ENCODE measurements around the gene GRN.

The GRN gene

GRCh38 chr17:44344939-44345453, at the start of gene GRN:
GRN (plus strand) TSS chr17:44345302; CDS start chr17:44349165, 3,863 bp downstream.
- Mint-ChIP-seq H3K27ac (peak within 1 kb of the TSS; percentile 78), H3K27me3 (ENCODE audit: low read depth) (peaks cover 12% of the 10 kb centered on the region), H3K4me1 (ENCODE audit: low read depth) (peaks cover 20% of the 10 kb centered on the region), H3K9me3 (no peaks in the 10 kb centered on the region), H3K36me3 (ENCODE audit: low read depth) (no peaks in the 10 kb centered on the region), H3K4me3 (peak within 1 kb of the TSS; percentile 94)

GRCh38 chr17:44297975-44298374, 47.1 kb upstream of the GRN start:
- H3K27me3 Mint-ChIP-seq (ENCODE audit: low read depth): peaks cover 6% of the 10 kb centered on the region
- H3K4me3 Mint-ChIP-seq: no peak overlapping the region
- no peaks in the 10 kb centered on the region for H3K36me3 Mint-ChIP-seq (ENCODE audit: low read depth)
- no peak overlapping the region for H3K27ac Mint-ChIP-seq
- no peaks in the 10 kb centered on the region for H3K9me3 Mint-ChIP-seq
- no peaks in the 10 kb centered on the region for H3K4me1 Mint-ChIP-seq (ENCODE audit: low read depth)

GRCh38 chr17:44304651-44305050, 40.5 kb upstream of the GRN start:
- no peak overlapping the region for H3K4me3 Mint-ChIP-seq
- no peaks in the 10 kb centered on the region for H3K36me3 Mint-ChIP-seq (ENCODE audit: low read depth)
- no peaks in the 10 kb centered on the region for H3K9me3 Mint-ChIP-seq
- peaks cover 33% of the 10 kb centered on the region for H3K27me3 Mint-ChIP-seq (ENCODE audit: low read depth)
- no peak overlapping the region for H3K27ac Mint-ChIP-seq
- H3K4me1 Mint-ChIP-seq (ENCODE audit: low read depth): peaks cover 11% of the 10 kb centered on the region

- no peaks in the 10 kb centered on the region for H3K36me3 Mint-ChIP-seq (ENCODE audit: low read depth)
- H3K27ac Mint-ChIP-seq: peak overlapping the region; percentile 68
Measured at GRCh38 chr17:44307387-44308186, 37.5 kb upstream of the GRN start.

GRCh38 chr17:44308320-44308818, 36.7 kb upstream of the GRN start, which contains the start of gene RUNDC3A:
RUNDC3A (plus strand) TSS chr17:44308601; CDS start chr17:44308833, 232 bp downstream.
- Mint-ChIP-seq H3K4me1 (ENCODE audit: low read depth) (peaks cover 15% of the 10 kb centered on the region), H3K27me3 (ENCODE audit: low read depth) (peaks cover 45% of the 10 kb centered on the region), H3K27ac (no peak within 1 kb of the TSS), H3K4me3 (no peak within 1 kb of the TSS), H3K9me3 (no peaks in the 10 kb centered on the region), H3K36me3 (ENCODE audit: low read depth) (no peaks in the 10 kb centered on the region)

More at GRCh38 chr17:44307387-44308186, 37.5 kb upstream of the GRN start:
- Mint-ChIP-seq H3K27me3 (ENCODE audit: low read depth) (peaks cover 39% of the 10 kb centered on the region), H3K9me3 (no peaks in the 10 kb centered on the region), H3K4me1 (ENCODE audit: low read depth) (peaks cover 15% of the 10 kb centered on the region), H3K4me3 (peak overlapping the region; percentile 60)

- H3K36me3 Mint-ChIP-seq (ENCODE audit: low read depth): no peaks in the 10 kb centered on the region
- H3K4me3 Mint-ChIP-seq: no peak overlapping the region
- no peaks in the 10 kb centered on the region for H3K9me3 Mint-ChIP-seq
- H3K4me1 Mint-ChIP-seq (ENCODE audit: low read depth): peaks cover 14% of the 10 kb centered on the region
- no peak overlapping the region for H3K27ac Mint-ChIP-seq
- peaks cover 50% of the 10 kb centered on the region for H3K27me3 Mint-ChIP-seq (ENCODE audit: low read depth)
Measured at GRCh38 chr17:44308865-44309264, 36.2 kb upstream of the GRN start.

GRCh38 chr17:44309472-44309871, 35.6 kb upstream of the GRN start:
- H3K27me3 Mint-ChIP-seq (ENCODE audit: low read depth): peaks cover 53% of the 10 kb centered on the region
- H3K36me3 Mint-ChIP-seq (ENCODE audit: low read depth): no peaks in the 10 kb centered on the region
- no peak overlapping the region for H3K27ac Mint-ChIP-seq
- H3K9me3 Mint-ChIP-seq: no peaks in the 10 kb centered on the region
- peaks cover 13% of the 10 kb centered on the region for H3K4me1 Mint-ChIP-seq (ENCODE audit: low read depth)
- no peak overlapping the region for H3K4me3 Mint-ChIP-seq

GRCh38 chr17:44310188-44310587, 34.9 kb upstream of the GRN start:
- Mint-ChIP-seq H3K4me3 (no peak overlapping the region), H3K9me3 (no peaks in the 10 kb centered on the region), H3K36me3 (ENCODE audit: low read depth) (no peaks in the 10 kb centered on the region), H3K27ac (no peak overlapping the region), H3K4me1 (ENCODE audit: low read depth) (peaks cover 13% of the 10 kb centered on the region), H3K27me3 (ENCODE audit: low read depth) (peaks cover 47% of the 10 kb centered on the region)

GRCh38 chr17:44310609-44311376, 34.3 kb upstream of the GRN start:
- Mint-ChIP-seq H3K4me3 (no peak overlapping the region), H3K9me3 (no peaks in the 10 kb centered on the region), H3K36me3 (ENCODE audit: low read depth) (peaks cover 3% of the 10 kb centered on the region), H3K27me3 (ENCODE audit: low read depth) (peaks cover 51% of the 10 kb centered on the region), H3K27ac (no peak overlapping the region), H3K4me1 (ENCODE audit: low read depth) (peaks cover 17% of the 10 kb centered on the region)

- H3K9me3 Mint-ChIP-seq: no peaks in the 10 kb centered on the region
- H3K27me3 Mint-ChIP-seq (ENCODE audit: low read depth): peaks cover 53% of the 10 kb centered on the region
- no peak overlapping the region for H3K4me3 Mint-ChIP-seq
- peaks cover 22% of the 10 kb centered on the region for H3K4me1 Mint-ChIP-seq (ENCODE audit: low read depth)
- H3K36me3 Mint-ChIP-seq (ENCODE audit: low read depth): peaks cover 5% of the 10 kb centered on the region
- no peak overlapping the region for H3K27ac Mint-ChIP-seq
Measured at GRCh38 chr17:44311562-44312181, 33.4 kb upstream of the GRN start.

- Mint-ChIP-seq H3K36me3 (ENCODE audit: low read depth) (peaks cover 5% of the 10 kb centered on the region), H3K4me1 (ENCODE audit: low read depth) (peaks cover 17% of the 10 kb centered on the region), H3K27me3 (ENCODE audit: low read depth) (peaks cover 53% of the 10 kb centered on the region), H3K27ac (no peak overlapping the region), H3K4me3 (no peak overlapping the region), H3K9me3 (no peaks in the 10 kb centered on the region)
Measured at GRCh38 chr17:44312396-44313104, 32.6 kb upstream of the GRN start.

- H3K27me3 Mint-ChIP-seq (ENCODE audit: low read depth): peaks cover 54% of the 10 kb centered on the region
- H3K27ac Mint-ChIP-seq: no peak overlapping the region
- peak overlapping the region; percentile 63 for H3K4me3 Mint-ChIP-seq
- H3K4me1 Mint-ChIP-seq (ENCODE audit: low read depth): peaks cover 17% of the 10 kb centered on the region
- H3K9me3 Mint-ChIP-seq: no peaks in the 10 kb centered on the region
- H3K36me3 Mint-ChIP-seq (ENCODE audit: low read depth): peaks cover 7% of the 10 kb centered on the region
Measured at GRCh38 chr17:44314031-44314430, 31.1 kb upstream of the GRN start.

GRCh38 chr17:44314524-44314868, 30.6 kb upstream of the GRN start:
- H3K4me1 Mint-ChIP-seq (ENCODE audit: low read depth): peaks cover 17% of the 10 kb centered on the region
- peaks cover 54% of the 10 kb centered on the region for H3K27me3 Mint-ChIP-seq (ENCODE audit: low read depth)
- no peak overlapping the region for H3K27ac Mint-ChIP-seq
- H3K9me3 Mint-ChIP-seq: no peaks in the 10 kb centered on the region
- peak overlapping the region; percentile 63 for H3K4me3 Mint-ChIP-seq
- peaks cover 10% of the 10 kb centered on the region for H3K36me3 Mint-ChIP-seq (ENCODE audit: low read depth)

All from T-helper 1 cell treated with Interleukin-12 subunit alpha and Interleukin-12 subunit beta and Interleukin-4 antibody, amounts not matched to agents 30 μg/mL and 1 μg/mL, for 36 hours (primary cell).